DMS53 (cell line): ENCODE data around the gene CNOT10.

Experiments
- DNase-seq: peaks from one replicate; lab custom pipeline; 2025; lab: John Stamatoyannopoulos, UW

CNOT10 gene

GRCh38 chr3:32818970-32819511 lies 134.1 kb downstream of the CNOT10 start:
- no peak for DNase-seq

GRCh38 chr3:32819551-32820348 lies 134.8 kb downstream of the CNOT10 start:
- DNase-seq: no peak

GRCh38 chr3:32820430-32820829 lies 135.4 kb downstream of the CNOT10 start:
- no peak for DNase-seq

- no peak for DNase-seq
Measured at GRCh38 chr3:32820971-32821685, 136.1 kb downstream of the CNOT10 start.

- peak; percentile 3 for DNase-seq
Measured at GRCh38 chr3:32821686-32822296, 136.8 kb downstream of the CNOT10 start.

- DNase-seq: no peak
Measured at GRCh38 chr3:32822609-32823498, 137.9 kb downstream of the CNOT10 start.
